Measurements from ENCODE around the gene LAMC2. TPM values are rescaled to one million over a fixed set of nuclear protein-coding genes. Genes with fewer than 3 reads are reported as not detected.

LAMC2 gene
- total and polyA plus RNA-seq, 2 experiments from 2014 or later: 1.9 to 2.7 TPM

DNA sequence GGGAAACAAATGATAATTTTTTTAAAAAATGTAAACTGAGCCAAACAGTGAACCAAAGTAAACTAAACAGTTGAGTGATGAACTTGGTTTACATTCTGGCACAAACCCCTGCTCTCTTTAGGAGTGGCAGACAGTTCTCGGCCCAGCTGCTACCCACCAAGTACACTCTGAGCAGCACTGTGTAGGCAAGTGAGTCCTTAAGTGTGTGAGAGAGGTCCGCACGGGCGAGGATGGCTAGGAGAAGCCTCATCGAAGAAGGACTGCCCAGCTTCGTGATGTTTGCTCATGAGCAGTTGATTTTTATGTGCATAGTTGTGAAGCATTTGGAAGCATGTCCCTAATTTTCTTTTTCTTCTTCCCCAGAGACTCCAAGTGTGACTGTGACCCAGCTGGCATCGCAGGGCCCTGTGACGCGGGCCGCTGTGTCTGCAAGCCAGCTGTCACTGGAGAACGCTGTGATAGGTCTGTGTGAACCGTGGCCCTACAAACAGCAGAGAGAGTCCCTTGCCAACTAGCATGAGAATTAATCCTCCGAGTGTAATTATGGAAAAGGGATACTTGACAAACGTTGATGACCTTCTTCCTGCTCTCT, 32.1 kb downstream of the LAMC2 start:
- Histone ChIP-seq H3K9me2 (ENCODE audit: insufficient read depth) (no peaks in the 10 kb centered on the region), H3K4me3 (no peak overlapping the region), H3K4me1 (ENCODE audit: insufficient read depth) (no peaks in the 10 kb centered on the region), H2AFZ (no peak overlapping the region), H3K36me3 (ENCODE audit: low read depth) (no peaks in the 10 kb centered on the region), H3K9ac (no peak overlapping the region), H3K4me2 (ENCODE audit: unreplicated experiment) (no peak overlapping the region), H3K27me3 (replicated peaks; ENCODE audit: insufficient read depth) (no peaks in the 10 kb centered on the region), H3K9me3 (ENCODE audit: low read depth) (no peaks in the 10 kb centered on the region), H4K20me1 (ENCODE audit: insufficient read depth) (no peaks in the 10 kb centered on the region), H3F3A (ENCODE audit: insufficient read depth) (no peaks in the 10 kb centered on the region), H3K27ac (no peak overlapping the region), H3K79me2 (ENCODE audit: insufficient read depth) (no peaks in the 10 kb centered on the region)
- TF ChIP-seq EZH2 (IDR thresholded peaks at IDR 0.05; ENCODE audit: insufficient read depth, poor library complexity, severe bottlenecking) (no peak), EZH2phosphoT487 (IDR thresholded peaks at IDR 0.05; ENCODE audit: insufficient read depth, low read depth) (no peak)
- in situ Hi-C loops (cut with MboI): no loop called here
- no peak for DNase-seq
- WGBS, 2 experiments (ENCODE audit: low coverage in 1 of 2, low lambda C conversion rate in 2 of 2, missing lambda C conversion rate in 2 of 2): 39 to 43% methylated on average over 14 of the region's 14 CpGs

DNA sequence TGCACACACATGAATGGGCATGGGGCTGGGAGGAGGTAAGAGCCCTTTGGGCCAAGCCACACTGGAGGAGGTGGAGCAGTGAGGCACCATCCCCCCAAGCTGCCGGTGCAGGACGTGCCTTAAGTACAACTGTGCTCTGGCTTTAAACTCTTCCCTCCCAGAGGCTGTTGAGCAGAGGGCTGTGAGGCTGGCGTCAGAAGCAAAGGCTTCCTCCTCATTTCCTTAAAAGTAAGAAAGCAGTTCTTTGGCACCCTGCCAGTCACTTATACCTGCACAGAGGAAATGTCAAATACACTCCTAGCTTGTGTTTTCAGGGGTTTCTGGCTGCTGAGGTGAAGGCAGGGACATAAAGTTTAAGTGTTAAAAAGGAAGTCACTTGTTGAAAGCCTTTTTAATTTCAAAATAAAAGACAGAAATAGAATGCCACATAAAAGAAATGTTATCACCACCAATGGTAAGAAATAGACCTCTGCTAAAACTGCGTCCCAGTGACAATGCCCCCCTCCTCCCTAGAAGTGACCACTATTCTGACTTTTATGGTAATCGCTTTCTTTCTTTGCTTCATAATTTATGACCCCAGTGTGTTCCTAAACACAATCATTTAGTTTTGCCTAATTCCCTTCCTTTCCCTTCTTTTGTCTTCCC, 33.0 kb downstream of the LAMC2 start:
- 58 to 66% methylated on average over 5 of the region's 5 CpGs for WGBS, 2 experiments (ENCODE audit: low coverage in 1 of 2, low lambda C conversion rate in 2 of 2, missing lambda C conversion rate in 2 of 2)
- Histone ChIP-seq H4K20me1 (ENCODE audit: insufficient read depth) (no peaks in the 10 kb centered on the region), H3K9me3 (ENCODE audit: low read depth) (no peaks in the 10 kb centered on the region), H3K27me3 (replicated peaks; ENCODE audit: insufficient read depth) (no peaks in the 10 kb centered on the region), H3K9me2 (ENCODE audit: insufficient read depth) (no peaks in the 10 kb centered on the region), H3F3A (ENCODE audit: insufficient read depth) (no peaks in the 10 kb centered on the region), H3K9ac (no peak overlapping the region), H3K36me3 (ENCODE audit: low read depth) (no peaks in the 10 kb centered on the region), H3K4me3 (no peak overlapping the region), H3K79me2 (ENCODE audit: insufficient read depth) (no peaks in the 10 kb centered on the region), H3K4me1 (ENCODE audit: insufficient read depth) (no peaks in the 10 kb centered on the region), H2AFZ (no peak overlapping the region), H3K4me2 (ENCODE audit: unreplicated experiment) (no peak overlapping the region), H3K27ac (no peak overlapping the region)
- in situ Hi-C loops (cut with MboI): no loop called here
- TF ChIP-seq EZH2phosphoT487 (IDR thresholded peaks at IDR 0.05; ENCODE audit: insufficient read depth, low read depth) (no peak), EZH2 (IDR thresholded peaks at IDR 0.05; ENCODE audit: insufficient read depth, poor library complexity, severe bottlenecking) (no peak)
- DNase-seq: no peak

- H3K79me2 ChIP-seq (ENCODE audit: insufficient read depth): no peaks in the 10 kb centered on the region
- in situ Hi-C loops (cut with MboI): no loop called here
- H3K27me3 ChIP-seq (replicated peaks; ENCODE audit: insufficient read depth): no peaks in the 10 kb centered on the region
- H3K9me2 ChIP-seq (ENCODE audit: insufficient read depth): no peaks in the 10 kb centered on the region
- H4K20me1 ChIP-seq (ENCODE audit: insufficient read depth): no peaks in the 10 kb centered on the region
- no peak overlapping the region for H3K4me3 ChIP-seq
- no peak overlapping the region for H3K27ac ChIP-seq
- no peak overlapping the region for H2AFZ ChIP-seq
- TF ChIP-seq EZH2 (IDR thresholded peaks at IDR 0.05; ENCODE audit: insufficient read depth, poor library complexity, severe bottlenecking) (no peak), EZH2phosphoT487 (IDR thresholded peaks at IDR 0.05; ENCODE audit: insufficient read depth, low read depth) (no peak)
- no peak for DNase-seq
- H3K9ac ChIP-seq: no peak overlapping the region
- no peaks in the 10 kb centered on the region for H3F3A ChIP-seq (ENCODE audit: insufficient read depth)
- H3K9me3 ChIP-seq (ENCODE audit: low read depth): no peaks in the 10 kb centered on the region
- no peak overlapping the region for H3K4me2 ChIP-seq (ENCODE audit: unreplicated experiment)
- no peaks in the 10 kb centered on the region for H3K4me1 ChIP-seq (ENCODE audit: insufficient read depth)
- no peaks in the 10 kb centered on the region for H3K36me3 ChIP-seq (ENCODE audit: low read depth)
These were observed 33.5 kb downstream of the LAMC2 start for GRCh38 chr1:183219616-183220009.

GRCh38 chr1:183222909-183223308, 36.8 kb downstream of the LAMC2 start:
- TF ChIP-seq EZH2phosphoT487 (IDR thresholded peaks at IDR 0.05; ENCODE audit: insufficient read depth, low read depth): no peak
- TF ChIP-seq EZH2 (IDR thresholded peaks at IDR 0.05; ENCODE audit: insufficient read depth, poor library complexity, severe bottlenecking): no peak
- no peak overlapping the region for H3K4me3 ChIP-seq
- no peaks in the 10 kb centered on the region for H3K27me3 ChIP-seq (replicated peaks; ENCODE audit: insufficient read depth)
- H3K27ac ChIP-seq: no peak overlapping the region
- no peak overlapping the region for H2AFZ ChIP-seq
- no peak overlapping the region for H3K4me2 ChIP-seq (ENCODE audit: unreplicated experiment)
- H3K9me3 ChIP-seq (ENCODE audit: low read depth): no peaks in the 10 kb centered on the region
- H3K36me3 ChIP-seq (ENCODE audit: low read depth): no peaks in the 10 kb centered on the region
- 96 to 97% methylated on average over 3 of the region's 3 CpGs for WGBS, 2 experiments (ENCODE audit: low coverage in 1 of 2, low lambda C conversion rate in 2 of 2, missing lambda C conversion rate in 2 of 2)
- no peak for DNase-seq
- no peak overlapping the region for H3K9ac ChIP-seq
- H4K20me1 ChIP-seq (ENCODE audit: insufficient read depth): no peaks in the 10 kb centered on the region
- no peaks in the 10 kb centered on the region for H3K4me1 ChIP-seq (ENCODE audit: insufficient read depth)
- in situ Hi-C loops (cut with MboI): no loop called here
- no peaks in the 10 kb centered on the region for H3K79me2 ChIP-seq (ENCODE audit: insufficient read depth)
- H3F3A ChIP-seq (ENCODE audit: insufficient read depth): no peaks in the 10 kb centered on the region
- H3K9me2 ChIP-seq (ENCODE audit: insufficient read depth): no peaks in the 10 kb centered on the region
